Fibroblast of mammary gland (primary cell): ENCODE results near the gene PPIF.

Experiments
- DNase-seq: peaks from one replicate; pipeline ENCODE4 v3.0.0-alpha.2; 2010; ENCODE audit warnings: low read depth
- H3K4me3 ChIP-seq: 2 replicates; pipeline ENCODE4 v1.5.1; 2011; ENCODE audit warnings: low read depth, mild to moderate bottlenecking, low read length, moderate library complexity; ENCODE audit not compliant: control insufficient read depth
- TF ChIP-seq, protein P1 (sequence below): conservative IDR thresholded peaks from 2 replicates; pipeline ENCODE4 v1.5.1; 2011; ENCODE audit warnings: low read depth, low read length, inconsistent platforms; ENCODE audit not compliant: control insufficient read depth, insufficient read depth

The PPIF gene

DNA sequence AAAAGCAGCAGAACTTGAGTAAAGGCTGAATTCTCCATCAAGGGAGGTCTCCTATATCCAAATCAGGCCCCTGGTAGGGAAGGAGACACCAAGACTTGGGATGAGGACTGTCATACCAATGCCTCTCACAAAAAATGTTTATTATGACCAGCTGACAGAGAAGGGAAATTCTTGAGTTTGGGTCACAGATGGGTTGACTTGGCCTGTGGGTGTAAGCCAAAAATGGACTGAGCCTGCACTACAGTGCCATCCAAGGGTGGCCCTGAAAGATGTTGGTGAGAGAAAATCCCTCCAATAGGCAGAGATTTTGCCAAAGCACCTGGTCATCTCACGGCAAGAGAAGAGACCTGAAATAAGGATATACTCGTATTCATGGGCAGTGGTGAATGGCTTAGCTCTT is 27.0 kb upstream of the PPIF start:
- no peak overlapping the region for H3K4me3 ChIP-seq
- no peak for DNase-seq
- TF ChIP-seq, protein P1, sequence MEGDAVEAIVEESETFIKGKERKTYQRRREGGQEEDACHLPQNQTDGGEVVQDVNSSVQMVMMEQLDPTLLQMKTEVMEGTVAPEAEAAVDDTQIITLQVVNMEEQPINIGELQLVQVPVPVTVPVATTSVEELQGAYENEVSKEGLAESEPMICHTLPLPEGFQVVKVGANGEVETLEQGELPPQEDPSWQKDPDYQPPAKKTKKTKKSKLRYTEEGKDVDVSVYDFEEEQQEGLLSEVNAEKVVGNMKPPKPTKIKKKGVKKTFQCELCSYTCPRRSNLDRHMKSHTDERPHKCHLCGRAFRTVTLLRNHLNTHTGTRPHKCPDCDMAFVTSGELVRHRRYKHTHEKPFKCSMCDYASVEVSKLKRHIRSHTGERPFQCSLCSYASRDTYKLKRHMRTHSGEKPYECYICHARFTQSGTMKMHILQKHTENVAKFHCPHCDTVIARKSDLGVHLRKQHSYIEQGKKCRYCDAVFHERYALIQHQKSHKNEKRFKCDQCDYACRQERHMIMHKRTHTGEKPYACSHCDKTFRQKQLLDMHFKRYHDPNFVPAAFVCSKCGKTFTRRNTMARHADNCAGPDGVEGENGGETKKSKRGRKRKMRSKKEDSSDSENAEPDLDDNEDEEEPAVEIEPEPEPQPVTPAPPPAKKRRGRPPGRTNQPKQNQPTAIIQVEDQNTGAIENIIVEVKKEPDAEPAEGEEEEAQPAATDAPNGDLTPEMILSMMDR: no peak

DNA sequence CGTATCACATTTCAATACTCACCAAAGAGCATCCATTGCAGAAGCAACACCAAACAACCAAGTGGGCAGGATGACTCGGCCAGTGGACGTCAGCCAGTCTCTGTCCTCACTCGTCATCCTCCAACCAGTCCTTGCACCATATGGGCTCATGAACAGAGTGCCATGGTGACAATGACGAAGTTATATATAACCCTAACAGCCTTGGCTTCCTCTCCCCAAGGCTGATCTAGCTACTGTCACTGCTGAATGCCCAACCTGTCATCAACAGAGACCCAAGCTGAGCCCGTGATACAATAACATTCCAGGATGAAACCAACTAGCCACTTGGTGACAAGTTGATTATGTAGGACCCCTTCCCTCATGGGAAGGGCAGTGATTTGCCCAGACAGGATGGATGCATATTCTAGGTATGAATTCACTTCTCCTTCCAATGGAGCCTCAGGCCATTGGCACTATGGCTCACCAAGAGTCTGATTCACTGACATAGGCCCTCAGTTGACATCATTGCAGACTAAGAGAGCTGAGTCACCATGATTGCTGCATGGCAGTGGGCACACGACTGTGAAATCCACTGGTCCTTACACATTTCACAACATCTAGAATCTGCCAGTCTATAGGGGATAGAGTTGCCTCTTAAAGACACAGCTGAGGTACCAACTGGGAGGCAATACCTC is 26.3 kb upstream of the PPIF start:
- peak; percentile 94 for DNase-seq
- no peak overlapping the region for H3K4me3 ChIP-seq
- TF ChIP-seq, protein P1: no peak

DNA sequence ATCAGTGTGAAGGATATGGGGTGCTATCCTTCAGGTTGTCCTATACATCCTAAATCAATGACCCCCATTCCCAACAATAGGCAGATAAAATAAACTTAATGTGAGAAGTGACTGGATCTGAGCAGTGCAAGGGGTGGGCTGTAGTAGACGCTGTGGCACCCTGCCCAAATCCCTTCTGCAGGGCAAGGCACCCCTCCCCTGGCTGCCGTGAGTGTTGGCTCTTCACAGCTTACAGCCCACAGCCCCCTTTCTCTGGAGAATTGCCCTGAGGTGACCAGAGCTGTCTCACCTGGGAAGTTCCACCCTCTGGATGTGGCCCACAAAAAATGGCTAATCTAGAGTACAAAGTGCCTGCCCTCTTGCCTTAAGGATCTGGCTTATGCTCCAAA is 25.8 kb upstream of the PPIF start:
- TF ChIP-seq, protein P1: no peak
- DNase-seq: no peak
- no peak overlapping the region for H3K4me3 ChIP-seq

DNA sequence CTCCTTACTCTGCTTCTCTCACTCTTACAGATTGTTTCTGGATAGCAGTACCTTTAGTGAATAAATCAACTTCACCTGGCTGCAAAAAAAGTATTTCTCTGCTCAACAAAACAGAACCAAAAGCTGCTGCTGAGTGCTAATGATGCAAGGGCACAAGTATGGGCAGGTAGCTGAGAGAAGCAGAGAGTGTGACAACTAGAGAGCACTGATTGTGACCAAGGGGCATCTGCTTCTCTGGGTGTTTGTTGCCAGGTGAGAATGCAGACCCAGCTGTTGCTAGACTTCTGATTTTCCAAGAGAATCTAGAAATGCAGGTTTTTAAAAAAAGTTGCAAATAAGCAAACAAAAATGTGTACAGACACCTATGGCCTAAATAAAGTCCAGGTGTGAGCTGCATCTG is 25.3 kb upstream of the PPIF start:
- H3K4me3 ChIP-seq: no peak overlapping the region
- DNase-seq: no peak
- TF ChIP-seq, protein P1: no peak

DNA sequence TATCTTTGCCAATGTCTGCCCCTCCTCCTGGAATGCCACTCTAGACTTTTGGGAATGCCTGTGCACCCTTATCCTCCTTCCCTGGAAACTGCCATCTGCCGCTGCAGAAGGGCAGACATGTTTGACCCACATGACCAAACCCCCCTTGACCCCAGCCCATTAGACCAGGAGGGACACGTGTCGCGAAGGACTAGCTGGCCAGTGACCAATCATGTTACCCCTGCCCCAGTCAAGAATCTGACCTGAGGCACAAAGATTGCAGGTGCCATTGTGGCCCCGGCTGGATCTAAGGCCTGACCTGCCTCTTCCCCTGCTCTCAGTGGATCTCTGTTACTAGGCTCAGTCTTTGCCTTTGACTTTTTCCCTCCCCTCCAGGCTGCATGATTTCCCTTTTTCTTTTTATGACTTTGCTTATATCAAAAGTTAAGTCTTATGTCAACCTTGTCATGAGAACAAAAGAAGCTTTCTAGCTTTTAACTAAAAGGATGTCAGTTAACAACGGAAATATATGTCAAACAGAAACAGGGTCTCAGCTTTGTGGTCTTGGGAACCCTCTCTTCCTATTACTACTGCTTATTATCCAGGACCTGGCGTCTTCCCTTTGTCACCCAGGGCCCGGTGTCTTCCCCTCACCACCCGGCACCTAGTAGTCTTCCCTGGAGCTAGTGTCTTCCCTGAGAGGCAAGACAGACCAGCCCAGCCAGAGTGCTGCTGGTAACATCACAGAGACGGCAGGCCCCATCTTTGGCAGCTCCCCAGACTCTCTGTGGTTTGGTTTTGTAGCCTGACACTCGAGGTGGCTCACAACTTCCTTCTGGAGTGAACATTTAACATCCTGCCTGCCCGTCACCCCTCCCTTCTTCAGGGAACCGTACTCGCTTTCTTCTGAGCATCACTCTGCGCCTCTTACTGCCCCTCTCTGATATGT is 24.4 kb upstream of the PPIF start:
- TF ChIP-seq, protein P1: no peak
- no peak overlapping the region for H3K4me3 ChIP-seq
- peak; percentile 83 for DNase-seq

DNA sequence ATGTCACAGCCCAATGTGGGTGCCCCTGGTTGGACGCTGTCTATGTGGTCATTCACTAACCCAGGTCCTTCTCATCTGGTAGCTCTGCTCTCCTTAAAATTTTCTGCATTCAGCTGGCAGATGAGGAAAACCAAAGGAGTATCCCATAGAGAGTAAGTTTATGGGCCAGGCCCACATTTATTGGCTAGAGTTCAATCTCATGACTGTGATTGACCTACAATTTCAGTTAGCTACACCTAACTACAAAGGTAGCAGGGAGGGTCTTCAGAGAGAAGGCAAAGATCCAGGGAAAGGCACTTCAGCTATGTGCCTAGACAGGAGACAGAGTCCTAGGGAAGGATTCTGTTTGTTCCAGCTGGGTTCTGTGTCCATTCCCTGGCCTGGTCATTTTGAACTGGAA is 23.7 kb upstream of the PPIF start:
- no peak for DNase-seq
- TF ChIP-seq, protein P1: no peak
- no peak overlapping the region for H3K4me3 ChIP-seq
